Astrocyte (in vitro differentiated cells and primary cell): ENCODE results near the gene DYNC1LI1.

Experiments
- CTCF ChIP-seq: IDR thresholded peaks from 2 replicates; pipeline ENCODE4 v1.5.1; 2011; ENCODE audit warnings: low read depth, mild to moderate bottlenecking, inconsistent platforms, low read length, moderate library complexity; ENCODE audit not compliant: insufficient read depth
- EZH2 ChIP-seq: IDR thresholded peaks from 2 replicates; pipeline ENCODE4 v1.6.1; 2012; ENCODE audit warnings: mild to moderate bottlenecking, low read length, inconsistent platforms; ENCODE audit not compliant: insufficient read depth

- TF ChIP-seq EZH2 (no peak), CTCF (no peak)
These were observed 6.5 kb upstream of the DYNC1LI1 start for GRCh38 chr3:32577174-32577573.
